CD4-positive, alpha-beta T cell treated with Interleukin-6 at 100 ng/mL for 8 hours (primary cell): ENCODE measurements around the gene ST8SIA5.

Experiments
- DNase-seq: peaks from one replicate; pipeline ENCODE4 v3.0.0-alpha.2; 2020; ENCODE audit warnings: mixed read lengths, low spot score

ST8SIA5 gene

GRCh38 chr18:46625069-46625468 is 131.8 kb downstream of the ST8SIA5 start:
- no peak for DNase-seq

- DNase-seq, result no peak
Observed at GRCh38 chr18:46624127-46624526, 132.7 kb downstream of the ST8SIA5 start.

GRCh38 chr18:46623541-46623940 is 133.3 kb downstream of the ST8SIA5 start:
- DNase-seq, result peak; percentile 37

DNA sequence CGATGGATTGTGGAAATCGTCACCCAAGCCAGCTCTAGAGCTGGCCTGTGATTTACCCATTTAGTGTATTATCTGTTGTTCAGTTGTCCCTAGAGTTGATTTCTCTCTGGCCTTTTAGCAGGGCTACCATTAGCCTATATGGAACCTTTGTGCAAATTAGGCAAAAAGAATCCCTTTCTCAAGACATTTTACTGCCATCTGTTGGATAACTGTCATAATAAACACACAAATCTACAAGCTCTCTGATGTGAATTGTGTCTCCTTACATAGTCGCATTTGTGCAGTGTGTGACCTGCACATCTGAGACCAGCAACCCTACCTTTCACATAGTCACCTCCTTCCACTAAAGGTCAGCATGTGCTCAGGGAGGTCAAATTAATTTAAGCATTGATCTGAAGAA is 133.9 kb downstream of the ST8SIA5 start:
- DNase-seq, result no peak

DNA sequence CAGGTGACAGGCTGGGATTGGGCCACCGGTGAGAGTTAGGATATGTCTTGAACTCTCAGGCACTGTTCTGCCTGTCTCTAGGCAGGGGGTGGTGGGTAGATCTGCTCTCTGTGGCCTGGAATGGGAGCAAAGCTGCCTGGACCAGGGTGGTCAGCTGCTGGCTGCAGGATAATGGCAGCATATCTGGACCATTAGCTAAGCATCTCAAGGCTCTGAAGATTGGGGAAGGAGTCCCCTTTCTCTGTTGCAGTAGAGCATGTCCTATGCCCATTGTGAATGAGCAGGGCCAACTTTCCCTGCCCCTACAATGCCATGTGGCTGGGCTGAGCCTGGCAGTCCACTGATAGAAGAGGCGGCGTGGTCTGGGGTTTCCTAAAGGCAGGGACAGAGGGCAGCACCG is 134.4 kb downstream of the ST8SIA5 start:
- no peak for DNase-seq

DNA sequence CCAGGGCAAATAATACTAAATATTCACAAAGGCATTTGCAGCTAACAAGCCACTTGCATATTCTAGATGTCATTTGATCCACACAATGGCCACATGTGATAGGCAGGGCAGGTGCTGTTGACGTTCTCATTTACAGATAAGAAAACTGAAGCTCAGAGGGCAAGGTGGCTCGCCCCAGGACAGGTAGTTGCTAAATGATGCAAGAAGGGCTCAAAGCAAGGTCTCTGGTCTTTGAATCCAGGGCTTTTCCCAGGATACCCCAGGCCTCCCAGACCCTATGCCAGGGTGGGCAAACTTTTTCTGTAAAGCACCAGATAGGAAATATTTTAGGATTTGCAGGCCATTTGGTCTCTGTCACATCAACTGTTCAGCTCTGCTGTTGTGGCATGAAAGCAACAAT is 135.0 kb downstream of the ST8SIA5 start:
- DNase-seq, result no peak

- DNase-seq, result no peak
Observed at GRCh38 chr18:46621111-46621766, 135.6 kb downstream of the ST8SIA5 start.

- no peak for DNase-seq
Observed at GRCh38 chr18:46619559-46619958, 137.3 kb downstream of the ST8SIA5 start.
